SK-N-SH treated with all-trans-retinoic acid at 6 μM for 48 hours (cell line): ENCODE measurements around the gene TMEFF2.

Experiments
- ATAC-seq: fragments of 200-7000 bp; cut with Tn5 transposase; 3 replicates; pipeline ENCODE4 v1.9.1; 2020; ENCODE audit warnings: mild to moderate bottlenecking, moderate library complexity
- BACH2 ChIP-seq: fragments of 250-450 bp; sonication (Bioruptor Pico); IDR thresholded peaks from 2 replicates; pipeline ENCODE4 v1.9.0; 2021; ENCODE audit warnings: mild to moderate bottlenecking, borderline replicate concordance
- CSDC2 ChIP-seq: fragments of 250-450 bp; sonication (Bioruptor Pico); IDR thresholded peaks from 2 replicates; pipeline ENCODE4 v1.5.0; 2020; ENCODE audit warnings: mild to moderate bottlenecking, moderate library complexity
- CSRNP3 ChIP-seq: fragments of 250-450 bp; sonication (Bioruptor Pico); IDR thresholded peaks from 2 replicates; pipeline ENCODE4 v1.5.1; 2021; ENCODE audit warnings: mild to moderate bottlenecking, moderate library complexity
- ESRRG ChIP-seq: fragments of 250-450 bp; sonication (Bioruptor Pico); IDR thresholded peaks from 2 replicates; pipeline ENCODE4 v1.6.1; 2021; ENCODE audit warnings: mild to moderate bottlenecking
- GLIS3 ChIP-seq: fragments of 250-450 bp; sonication (Bioruptor Pico); IDR thresholded peaks from 2 replicates; pipeline ENCODE4 v1.5.0; 2020; ENCODE audit warnings: mild to moderate bottlenecking, moderate library complexity
- ISL1 ChIP-seq: fragments of 250-450 bp; sonication (Bioruptor Pico); IDR thresholded peaks from 2 replicates; pipeline ENCODE4 v2.1.2; 2022; ENCODE audit warnings: mild to moderate bottlenecking, moderate library complexity
- OSR1 ChIP-seq: fragments of 250-450 bp; sonication (Bioruptor Pico); IDR thresholded peaks from 2 replicates; pipeline ENCODE4 v1.8.0; 2022; ENCODE audit warnings: moderate library complexity, mild to moderate bottlenecking, inconsistent platforms
- PATZ1 ChIP-seq: fragments of 250-450 bp; sonication (Bioruptor Pico); IDR thresholded peaks from 2 replicates; pipeline ENCODE4 v1.8.0; 2020; ENCODE audit warnings: mild to moderate bottlenecking, moderate library complexity, borderline replicate concordance
- POU6F1 ChIP-seq: fragments of 250-450 bp; sonication (Bioruptor Pico); IDR thresholded peaks from 2 replicates; pipeline ENCODE4 v1.8.0; 2021; ENCODE audit warnings: low read depth, mild to moderate bottlenecking, moderate library complexity, borderline replicate concordance
- PPARA ChIP-seq: fragments of 250-450 bp; sonication (Bioruptor Pico); IDR thresholded peaks from 2 replicates; pipeline ENCODE4 v1.5.0; 2020; ENCODE audit warnings: mild to moderate bottlenecking, borderline replicate concordance
- RARB ChIP-seq: fragments of 250-450 bp; sonication (Bioruptor Pico); IDR thresholded peaks from 2 replicates; pipeline ENCODE4 v1.8.0; 2021; ENCODE audit warnings: mild to moderate bottlenecking, moderate library complexity
- SNAI2 ChIP-seq: fragments of 250-450 bp; sonication (Bioruptor Pico); IDR thresholded peaks from 2 replicates; pipeline ENCODE4 v1.5.0; 2020; ENCODE audit warnings: mild to moderate bottlenecking, moderate library complexity
- TCF4 ChIP-seq: fragments of 250-450 bp; sonication (Bioruptor Pico); IDR thresholded peaks from 2 replicates; pipeline ENCODE4 v1.8.0; 2021; ENCODE audit warnings: mild to moderate bottlenecking, moderate library complexity, borderline replicate concordance
- TOX ChIP-seq: fragments of 250-450 bp; sonication (Bioruptor Pico); IDR thresholded peaks from 2 replicates; pipeline ENCODE4 v1.8.0; 2021; ENCODE audit warnings: mild to moderate bottlenecking, moderate library complexity, borderline replicate concordance
- ZC3H10 ChIP-seq: fragments of 250-450 bp; sonication (Bioruptor Pico); IDR thresholded peaks from 2 replicates; pipeline ENCODE4 v1.5.1; 2021; ENCODE audit warnings: mild to moderate bottlenecking, moderate library complexity
- ZFP3 ChIP-seq: fragments of 250-450 bp; sonication (Bioruptor Pico); IDR thresholded peaks from 2 replicates; pipeline ENCODE4 v1.5.0; 2020; ENCODE audit warnings: mild to moderate bottlenecking, moderate library complexity
- ZFP30 ChIP-seq: fragments of 450-650 bp; formaldehyde crosslinking; IDR thresholded peaks from 2 replicates; pipeline ENCODE4 v1.5.0; 2022; ENCODE audit warnings: mild to moderate bottlenecking, moderate library complexity
- ZNF565 ChIP-seq: fragments of 450-650 bp; formaldehyde crosslinking; conservative IDR thresholded peaks from 2 replicates; pipeline ENCODE4 v1.5.0; 2020; ENCODE audit warnings: low read depth, mild to moderate bottlenecking, moderate library complexity
- ZNF70 ChIP-seq: fragments of 450-650 bp; formaldehyde crosslinking; IDR thresholded peaks from 2 replicates; pipeline ENCODE4 v1.5.0; 2020; ENCODE audit warnings: mild to moderate bottlenecking, moderate library complexity
- ZNF8 ChIP-seq: fragments of 450-650 bp; formaldehyde crosslinking; IDR thresholded peaks from 2 replicates; pipeline ENCODE4 v1.5.0; 2020; ENCODE audit warnings: mild to moderate bottlenecking, moderate library complexity
- TF ChIP-seq, protein P1 (sequence below): fragments of 250-450 bp; sonication (Bioruptor Pico); IDR thresholded peaks from 2 replicates; pipeline ENCODE4 v1.5.0; 2020; ENCODE audit warnings: mild to moderate bottlenecking, moderate library complexity
- TF ChIP-seq, protein P2 (sequence below): fragments of 250-450 bp; sonication (Bioruptor Pico); IDR thresholded peaks from 2 replicates; pipeline ENCODE4 v1.5.1; 2020; ENCODE audit warnings: low read depth, mild to moderate bottlenecking, moderate library complexity

Gene TMEFF2

DNA sequence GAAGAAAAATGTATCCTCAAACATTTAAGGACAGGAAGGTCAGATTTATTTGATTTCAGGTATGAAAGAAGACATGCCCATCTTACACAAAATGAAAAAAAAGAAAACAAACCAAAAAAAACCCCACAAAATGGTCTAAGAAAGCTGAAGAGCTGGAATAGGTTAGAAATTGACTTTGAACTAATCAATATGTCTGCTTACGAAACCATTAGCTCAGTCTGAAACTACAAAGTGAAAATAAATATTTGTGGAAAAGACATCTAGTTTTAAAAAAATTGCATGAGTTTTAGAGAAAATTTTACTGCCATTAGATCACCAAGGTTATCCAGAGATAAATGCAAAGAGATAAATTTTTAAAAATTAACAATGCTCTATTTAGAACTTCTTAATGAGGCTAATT, 125.3 kb downstream of the TMEFF2 start:
- no peak for TF ChIP-seq BACH2 (CRISPR knock-in tag)
- no peak for TF ChIP-seq PATZ1 (CRISPR knock-in tag)
- no peak for TF ChIP-seq ZNF565 (CRISPR knock-in tag)
- TF ChIP-seq CSDC2 = no peak
- no peak for TF ChIP-seq SNAI2 (CRISPR knock-in tag)
- TF ChIP-seq TOX (CRISPR knock-in tag) = no peak
- TF ChIP-seq ZNF8 (CRISPR knock-in tag) = no peak
- TF ChIP-seq ZFP30 (CRISPR knock-in tag) = no peak
- TF ChIP-seq CSRNP3 (CRISPR knock-in tag) = no peak
- no peak for TF ChIP-seq ZFP3 (CRISPR knock-in tag)
- TF ChIP-seq, protein P1, sequence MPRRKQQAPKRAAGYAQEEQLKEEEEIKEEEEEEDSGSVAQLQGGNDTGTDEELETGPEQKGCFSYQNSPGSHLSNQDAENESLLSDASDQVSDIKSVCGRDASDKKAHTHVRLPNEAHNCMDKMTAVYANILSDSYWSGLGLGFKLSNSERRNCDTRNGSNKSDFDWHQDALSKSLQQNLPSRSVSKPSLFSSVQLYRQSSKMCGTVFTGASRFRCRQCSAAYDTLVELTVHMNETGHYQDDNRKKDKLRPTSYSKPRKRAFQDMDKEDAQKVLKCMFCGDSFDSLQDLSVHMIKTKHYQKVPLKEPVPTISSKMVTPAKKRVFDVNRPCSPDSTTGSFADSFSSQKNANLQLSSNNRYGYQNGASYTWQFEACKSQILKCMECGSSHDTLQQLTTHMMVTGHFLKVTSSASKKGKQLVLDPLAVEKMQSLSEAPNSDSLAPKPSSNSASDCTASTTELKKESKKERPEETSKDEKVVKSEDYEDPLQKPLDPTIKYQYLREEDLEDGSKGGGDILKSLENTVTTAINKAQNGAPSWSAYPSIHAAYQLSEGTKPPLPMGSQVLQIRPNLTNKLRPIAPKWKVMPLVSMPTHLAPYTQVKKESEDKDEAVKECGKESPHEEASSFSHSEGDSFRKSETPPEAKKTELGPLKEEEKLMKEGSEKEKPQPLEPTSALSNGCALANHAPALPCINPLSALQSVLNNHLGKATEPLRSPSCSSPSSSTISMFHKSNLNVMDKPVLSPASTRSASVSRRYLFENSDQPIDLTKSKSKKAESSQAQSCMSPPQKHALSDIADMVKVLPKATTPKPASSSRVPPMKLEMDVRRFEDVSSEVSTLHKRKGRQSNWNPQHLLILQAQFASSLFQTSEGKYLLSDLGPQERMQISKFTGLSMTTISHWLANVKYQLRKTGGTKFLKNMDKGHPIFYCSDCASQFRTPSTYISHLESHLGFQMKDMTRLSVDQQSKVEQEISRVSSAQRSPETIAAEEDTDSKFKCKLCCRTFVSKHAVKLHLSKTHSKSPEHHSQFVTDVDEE (CRISPR knock-in tag) = no peak
- TF ChIP-seq ISL1 (CRISPR knock-in tag) = no peak
- TF ChIP-seq GLIS3 (CRISPR knock-in tag) = no peak
- no peak for TF ChIP-seq TCF4 (CRISPR knock-in tag)
- no peak for TF ChIP-seq POU6F1 (CRISPR knock-in tag)
- TF ChIP-seq, protein P2, sequence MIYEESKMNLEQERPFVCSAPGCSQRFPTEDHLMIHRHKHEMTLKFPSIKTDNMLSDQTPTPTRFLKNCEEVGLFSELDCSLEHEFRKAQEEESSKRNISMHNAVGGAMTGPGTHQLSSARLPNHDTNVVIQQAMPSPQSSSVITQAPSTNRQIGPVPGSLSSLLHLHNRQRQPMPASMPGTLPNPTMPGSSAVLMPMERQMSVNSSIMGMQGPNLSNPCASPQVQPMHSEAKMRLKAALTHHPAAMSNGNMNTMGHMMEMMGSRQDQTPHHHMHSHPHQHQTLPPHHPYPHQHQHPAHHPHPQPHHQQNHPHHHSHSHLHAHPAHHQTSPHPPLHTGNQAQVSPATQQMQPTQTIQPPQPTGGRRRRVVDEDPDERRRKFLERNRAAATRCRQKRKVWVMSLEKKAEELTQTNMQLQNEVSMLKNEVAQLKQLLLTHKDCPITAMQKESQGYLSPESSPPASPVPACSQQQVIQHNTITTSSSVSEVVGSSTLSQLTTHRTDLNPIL (CRISPR knock-in tag) = no peak
- no peak for TF ChIP-seq OSR1 (CRISPR knock-in tag)
- no peak for TF ChIP-seq PPARA (CRISPR knock-in tag)
- ATAC-seq = no peak

GRCh38 chr2:192068966-192069365, 125.8 kb downstream of the TMEFF2 start:
- no peak for ATAC-seq
- no peak for TF ChIP-seq BACH2 (CRISPR knock-in tag)
- TF ChIP-seq ZC3H10 (CRISPR knock-in tag) = no peak
- no peak for TF ChIP-seq ZNF70 (CRISPR knock-in tag)
- no peak for TF ChIP-seq ESRRG (CRISPR knock-in tag)
- TF ChIP-seq CSRNP3 (CRISPR knock-in tag) = no peak
- no peak for TF ChIP-seq GLIS3 (CRISPR knock-in tag)
- TF ChIP-seq SNAI2 (CRISPR knock-in tag) = no peak
- TF ChIP-seq ZNF8 (CRISPR knock-in tag) = no peak
- no peak for TF ChIP-seq TCF4 (CRISPR knock-in tag)
- no peak for TF ChIP-seq ISL1 (CRISPR knock-in tag)
- TF ChIP-seq ZNF565 (CRISPR knock-in tag) = no peak
- no peak for TF ChIP-seq RARB (CRISPR knock-in tag)
- TF ChIP-seq TOX (CRISPR knock-in tag) = no peak
- no peak for TF ChIP-seq ZFP30 (CRISPR knock-in tag)
